ENCODE results near the gene PLA2G4B.
A peak's percentile ranks its signal among the peaks of the same experiment; 100 is the strongest.

PLA2G4B gene

GRCh38 chr15:41801850-41802455 lies 36.7 kb upstream of the PLA2G4B start:
- Histone ChIP-seq H3K9me3 (ENCODE audit: severe bottlenecking) (no peaks in the 10 kb centered on the region), H3K4me3 (ENCODE audit: severe bottlenecking) (no peak overlapping the region), H3K4me1 (ENCODE audit: insufficient read depth, poor library complexity, severe bottlenecking) (peaks cover 73% of the 10 kb centered on the region), H3K27ac (ENCODE audit: poor library complexity, severe bottlenecking) (peak overlapping the region; percentile 90), H3K36me3 (ENCODE audit: low read depth) (peaks cover 53% of the 10 kb centered on the region), H3K27me3 (ENCODE audit: insufficient read depth, poor library complexity, severe bottlenecking) (no peaks in the 10 kb centered on the region)
- ATAC-seq (ENCODE audit: low read depth) (peak; percentile 49), DNase-seq (ENCODE audit: low spot score) (no peak)
- no peak for TF ChIP-seq CTCF (IDR thresholded peaks at IDR 0.05; ENCODE audit: poor library complexity, severe bottlenecking)

- H3K9me3 ChIP-seq (ENCODE audit: severe bottlenecking), result no peaks in the 10 kb centered on the region
- H3K27me3 ChIP-seq (ENCODE audit: insufficient read depth, poor library complexity, severe bottlenecking), result no peaks in the 10 kb centered on the region
- peaks cover 62% of the 10 kb centered on the region for H3K4me1 ChIP-seq (ENCODE audit: insufficient read depth, poor library complexity, severe bottlenecking)
- H3K27ac ChIP-seq (ENCODE audit: poor library complexity, severe bottlenecking), result peak overlapping the region; percentile 90
- no peak for TF ChIP-seq CTCF (IDR thresholded peaks at IDR 0.05; ENCODE audit: poor library complexity, severe bottlenecking)
- H3K36me3 ChIP-seq (ENCODE audit: low read depth), result peaks cover 54% of the 10 kb centered on the region
- DNase-seq (ENCODE audit: low spot score) (peak; percentile 98), ATAC-seq (ENCODE audit: low read depth) (peak; percentile 70)
- no peak overlapping the region for H3K4me3 ChIP-seq (ENCODE audit: severe bottlenecking)
These were observed 34.3 kb upstream of the PLA2G4B start for GRCh38 chr15:41804361-41804760.

- H3K4me1 ChIP-seq (ENCODE audit: insufficient read depth, poor library complexity, severe bottlenecking), result peaks cover 62% of the 10 kb centered on the region
- H3K4me3 ChIP-seq (ENCODE audit: severe bottlenecking), result no peak overlapping the region
- no peaks in the 10 kb centered on the region for H3K27me3 ChIP-seq (ENCODE audit: insufficient read depth, poor library complexity, severe bottlenecking)
- no peak for TF ChIP-seq CTCF (IDR thresholded peaks at IDR 0.05; ENCODE audit: poor library complexity, severe bottlenecking)
- H3K36me3 ChIP-seq (ENCODE audit: low read depth), result peaks cover 49% of the 10 kb centered on the region
- DNase-seq (ENCODE audit: low spot score), result no peak
- ATAC-seq (ENCODE audit: low read depth), result no peak
- H3K9me3 ChIP-seq (ENCODE audit: severe bottlenecking), result no peaks in the 10 kb centered on the region
- peak overlapping the region; percentile 90 for H3K27ac ChIP-seq (ENCODE audit: poor library complexity, severe bottlenecking)
These were observed 33.6 kb upstream of the PLA2G4B start for GRCh38 chr15:41804916-41805666.

- Histone ChIP-seq H3K9me3 (ENCODE audit: severe bottlenecking) (no peaks in the 10 kb centered on the region), H3K4me3 (ENCODE audit: severe bottlenecking) (no peak overlapping the region), H3K27me3 (ENCODE audit: insufficient read depth, poor library complexity, severe bottlenecking) (no peaks in the 10 kb centered on the region), H3K4me1 (ENCODE audit: insufficient read depth, poor library complexity, severe bottlenecking) (peaks cover 62% of the 10 kb centered on the region), H3K36me3 (ENCODE audit: low read depth) (peaks cover 43% of the 10 kb centered on the region), H3K27ac (ENCODE audit: poor library complexity, severe bottlenecking) (peak overlapping the region; percentile 90)
- TF ChIP-seq CTCF (IDR thresholded peaks at IDR 0.05; ENCODE audit: poor library complexity, severe bottlenecking), result no peak
- ATAC-seq (ENCODE audit: low read depth), result no peak
- DNase-seq (ENCODE audit: low spot score), result no peak
These were observed 32.9 kb upstream of the PLA2G4B start for GRCh38 chr15:41805711-41806110.

Data from RWPE2 (cell line).